MM.1S (cell line): Measurements from ENCODE around the gene COPS9.

Source experiments
- DNase-seq: peaks from one replicate; pipeline ENCODE4 v3.0.0-alpha.2; 2015
- H2AFZ ChIP-seq: fragments of 300-600 bp; sonication (generic); 2 replicates; pipeline ENCODE4 v1.6.0; 2016; ENCODE audit warnings: antibody characterized with exemption, low read length
- H3F3A ChIP-seq: fragments of 300-600 bp; sonication (generic); 2 replicates; pipeline ENCODE4 v1.6.1; 2016; ENCODE audit warnings: mild to moderate bottlenecking, antibody characterized with exemption, low read length, moderate library complexity, mixed read lengths; ENCODE audit not compliant: insufficient read depth
- H3K27ac ChIP-seq: fragments of 300-600 bp; sonication (generic); 2 replicates; pipeline ENCODE4 v1.5.1; 2016; ENCODE audit warnings: mild to moderate bottlenecking, low read length
- H3K27me3 ChIP-seq: fragments of 300-600 bp; sonication (generic); replicated peaks from 2 replicates; pipeline ENCODE4 v1.6.0; 2016; ENCODE audit warnings: low read length; ENCODE audit not compliant: insufficient read depth
- H3K36me3 ChIP-seq: fragments of 300-600 bp; sonication (generic); replicated peaks from 2 replicates; pipeline ENCODE4 v1.6.1; 2016; ENCODE audit warnings: mild to moderate bottlenecking, low read length, mixed read lengths; ENCODE audit not compliant: insufficient read depth
- H3K4me1 ChIP-seq: fragments of 300-600 bp; sonication (generic); 2 replicates; pipeline ENCODE4 v1.6.1; 2016; ENCODE audit warnings: low read length, mixed read lengths
- H3K4me2 ChIP-seq: fragments of 300-600 bp; sonication (generic); 2 replicates; pipeline ENCODE4 v1.6.0; 2016; ENCODE audit warnings: low read depth, low read length
- H3K4me3 ChIP-seq: fragments of 300-600 bp; sonication (generic); 2 replicates; pipeline ENCODE4 v1.5.1; 2016; ENCODE audit warnings: low read length, mixed read lengths
- H3K79me2 ChIP-seq: fragments of 300-600 bp; sonication (generic); 2 replicates; pipeline ENCODE4 v1.6.1; 2016; ENCODE audit warnings: mixed run types, low read length, mixed read lengths
- H3K9ac ChIP-seq: fragments of 300-600 bp; sonication (generic); 2 replicates; pipeline ENCODE4 v1.6.1; 2016; ENCODE audit warnings: low read length, mixed read lengths
- H3K9me2 ChIP-seq: fragments of 300-600 bp; sonication (generic); replicated peaks from 2 replicates; pipeline ENCODE4 v1.6.1; 2016; ENCODE audit warnings: mild to moderate bottlenecking, low read length, mixed read lengths; ENCODE audit not compliant: insufficient read depth
- H3K9me3 ChIP-seq: fragments of 300-600 bp; sonication (generic); replicated peaks from 2 replicates; pipeline ENCODE4 v1.6.1; 2016; ENCODE audit warnings: mild to moderate bottlenecking, low read length, mixed read lengths; ENCODE audit not compliant: insufficient read depth
- H4K20me1 ChIP-seq: fragments of 300-600 bp; sonication (generic); 2 replicates; pipeline ENCODE4 v1.6.1; 2016; ENCODE audit warnings: mild to moderate bottlenecking, low read length, moderate library complexity, mixed read lengths; ENCODE audit not compliant: insufficient read depth
- CTCF ChIP-seq: fragments of 300-600 bp; sonication (generic); IDR thresholded peaks from 2 replicates; pipeline ENCODE4 v1.5.1; 2016; ENCODE audit warnings: antibody characterized with exemption, low read length, mixed read lengths
- EZH2 ChIP-seq: fragments of 300-600 bp; sonication (generic); optimal IDR thresholded peaks from 2 replicates; pipeline ENCODE3; 2017; ENCODE audit warnings: low read depth, mild to moderate bottlenecking, antibody characterized with exemption, low read length, mixed read lengths
- EZH2phosphoT487 ChIP-seq: fragments of 300-600 bp; sonication (generic); IDR thresholded peaks from 2 replicates; pipeline ENCODE4 v1.6.1; 2018; ENCODE audit warnings: antibody characterized with exemption, low read length

Gene COPS9

DNA sequence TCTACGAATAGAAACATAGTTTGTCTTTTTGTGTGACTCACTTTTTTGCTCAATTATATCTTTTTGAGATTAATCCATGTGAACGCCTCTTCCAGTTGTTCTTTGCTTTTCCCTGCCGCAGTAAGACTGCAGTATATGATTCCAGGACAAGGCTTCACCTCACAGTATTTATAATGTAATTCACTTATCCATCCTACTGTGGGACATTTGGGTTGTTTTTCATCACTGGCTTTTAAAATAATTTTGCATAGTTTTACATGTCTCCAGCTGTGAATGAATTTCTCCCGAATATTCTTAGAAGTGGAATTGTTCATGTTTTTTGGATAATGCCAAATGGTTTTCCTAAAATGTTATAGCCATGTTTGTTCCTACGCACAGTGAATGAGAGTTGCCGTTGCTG lies 21.9 kb downstream of the COPS9 start:
- Histone ChIP-seq H3K9me3 (no peaks in the 10 kb centered on the region), H3F3A (no peaks in the 10 kb centered on the region), H3K4me2 (no peak overlapping the region), H2AFZ (no peak overlapping the region), H4K20me1 (no peaks in the 10 kb centered on the region), H3K27ac (no peak overlapping the region), H3K36me3 (no peaks in the 10 kb centered on the region), H3K4me3 (no peak overlapping the region), H3K4me1 (no peaks in the 10 kb centered on the region), H3K9ac (no peak overlapping the region), H3K79me2 (no peaks in the 10 kb centered on the region), H3K27me3 (peaks cover 16% of the 10 kb centered on the region; the same call in 1 of the 2 replicates), H3K9me2 (no peaks in the 10 kb centered on the region)
- TF ChIP-seq EZH2phosphoT487 = no peak
- TF ChIP-seq EZH2 = no peak
- no peak for TF ChIP-seq CTCF
- no peak for DNase-seq

GRCh38 chr2:240112914-240113690 lies 23.0 kb downstream of the COPS9 start:
- no peaks in the 10 kb centered on the region for H3K36me3 ChIP-seq
- H3K9me2 ChIP-seq = no peaks in the 10 kb centered on the region
- no peak overlapping the region for H2AFZ ChIP-seq
- TF ChIP-seq CTCF (no peak), EZH2 (no peak), EZH2phosphoT487 (no peak)
- no peaks in the 10 kb centered on the region for H3F3A ChIP-seq
- DNase-seq = no peak
- H3K79me2 ChIP-seq = no peaks in the 10 kb centered on the region
- H3K9ac ChIP-seq = no peak overlapping the region
- no peak overlapping the region for H3K4me3 ChIP-seq
- H3K9me3 ChIP-seq = no peaks in the 10 kb centered on the region
- H3K27ac ChIP-seq = no peak overlapping the region
- peaks cover 16% of the 10 kb centered on the region; the same call in 1 of the 2 replicates for H3K27me3 ChIP-seq
- H3K4me1 ChIP-seq = no peaks in the 10 kb centered on the region
- no peaks in the 10 kb centered on the region for H4K20me1 ChIP-seq
- no peak overlapping the region for H3K4me2 ChIP-seq

GRCh38 chr2:240111253-240111652 lies 24.9 kb downstream of the COPS9 start:
- Histone ChIP-seq H3K9me2 (no peaks in the 10 kb centered on the region), H3K27me3 (peaks cover 32% of the 10 kb centered on the region), H3K4me1 (no peaks in the 10 kb centered on the region), H2AFZ (no peak overlapping the region), H3K36me3 (no peaks in the 10 kb centered on the region), H3F3A (no peaks in the 10 kb centered on the region), H3K4me3 (no peak overlapping the region), H3K9me3 (no peaks in the 10 kb centered on the region), H4K20me1 (no peaks in the 10 kb centered on the region), H3K27ac (no peak overlapping the region), H3K79me2 (no peaks in the 10 kb centered on the region), H3K4me2 (no peak overlapping the region), H3K9ac (no peak overlapping the region)
- TF ChIP-seq EZH2phosphoT487 (no peak), EZH2 (no peak), CTCF (no peak)
- DNase-seq = no peak
